ENCODE measurements around the gene ARHGAP40. TPM values are rescaled to one million over a fixed set of nuclear protein-coding genes. Genes with fewer than 3 reads are reported as not detected.

The ARHGAP40 gene
- total and polyA plus RNA-seq, 2 of the 13 experiments (the other 11 are each of a cell fraction or from before 2014, with no cell fraction given) = 0.75 to 2.1 TPM

DNA sequence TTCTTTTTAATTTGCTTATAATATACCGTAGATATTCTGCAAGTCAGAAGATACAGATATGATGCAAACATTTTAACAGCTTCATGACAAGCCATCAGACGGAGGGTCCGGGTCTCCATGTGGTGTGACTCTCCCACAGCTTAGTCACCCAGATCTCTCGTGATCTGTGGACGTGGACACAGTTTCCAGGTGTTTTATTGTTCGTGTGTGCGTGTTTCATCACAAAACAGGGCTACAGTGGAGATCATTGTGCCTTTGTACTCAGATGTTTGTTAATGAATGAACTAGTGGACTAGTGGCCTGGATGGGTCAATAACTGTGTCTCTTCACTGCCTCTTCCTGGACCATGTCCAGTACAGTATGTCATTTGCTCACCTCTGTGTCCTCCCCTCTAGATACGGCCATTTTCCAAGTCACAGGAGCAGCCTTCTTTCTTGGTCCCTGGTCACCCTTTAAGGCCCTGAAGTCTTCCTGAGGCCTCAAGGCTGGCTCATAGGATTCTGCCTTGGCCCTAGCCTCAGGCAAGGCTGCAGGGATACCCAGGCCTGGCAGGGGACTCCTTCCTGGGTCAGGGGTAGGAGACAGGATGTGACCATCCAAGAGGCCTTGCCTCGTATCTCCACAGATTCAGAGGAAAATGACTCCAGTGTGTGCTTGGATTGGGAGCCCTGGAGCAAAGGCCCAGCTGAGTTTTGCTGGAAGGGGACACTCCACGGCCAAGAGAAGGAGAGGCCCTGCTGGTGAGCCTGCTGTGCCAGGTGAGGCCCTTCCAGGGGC is 16.0 kb upstream of the ARHGAP40 start (continued):
- TF ChIP-seq, protein P1, sequence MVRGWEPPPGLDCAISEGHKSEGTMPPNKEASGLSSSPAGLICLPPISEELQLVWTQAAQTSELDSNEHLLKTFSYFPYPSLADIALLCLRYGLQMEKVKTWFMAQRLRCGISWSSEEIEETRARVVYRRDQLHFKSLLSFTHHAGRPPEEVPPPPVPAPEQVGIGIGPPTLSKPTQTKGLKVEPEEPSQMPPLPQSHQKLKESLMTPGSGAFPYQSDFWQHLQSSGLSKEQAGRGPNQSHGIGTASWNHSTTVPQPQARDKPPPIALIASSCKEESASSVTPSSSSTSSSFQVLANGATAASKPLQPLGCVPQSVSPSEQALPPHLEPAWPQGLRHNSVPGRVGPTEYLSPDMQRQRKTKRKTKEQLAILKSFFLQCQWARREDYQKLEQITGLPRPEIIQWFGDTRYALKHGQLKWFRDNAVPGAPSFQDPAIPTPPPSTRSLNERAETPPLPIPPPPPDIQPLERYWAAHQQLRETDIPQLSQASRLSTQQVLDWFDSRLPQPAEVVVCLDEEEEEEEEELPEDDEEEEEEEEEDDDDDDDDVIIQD (CRISPR knock-in tag; IDR thresholded peaks at IDR 0.05; ENCODE audit: low read depth) = no peak; the same call in 1 of the 2 replicates
- TF ChIP-seq U2AF1 (optimal IDR thresholded peaks at IDR 0.05; ENCODE audit: low read depth, low read length) = no peak
- TF ChIP-seq ZNF577 (CRISPR knock-in tag; IDR thresholded peaks at IDR 0.05; ENCODE audit: borderline replicate concordance, low read depth) = no peak
- TF ChIP-seq POLR2AphosphoS2 (IDR thresholded peaks at IDR 0.05; ENCODE audit: low read depth, low read length) = no peak
- TF ChIP-seq, protein P2, sequence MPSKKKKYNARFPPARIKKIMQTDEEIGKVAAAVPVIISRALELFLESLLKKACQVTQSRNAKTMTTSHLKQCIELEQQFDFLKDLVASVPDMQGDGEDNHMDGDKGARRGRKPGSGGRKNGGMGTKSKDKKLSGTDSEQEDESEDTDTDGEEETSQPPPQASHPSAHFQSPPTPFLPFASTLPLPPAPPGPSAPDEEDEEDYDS (CRISPR knock-in tag; IDR thresholded peaks at IDR 0.05) = 0 out of 2 replicates have a peak, but pooled peaks have one; percentile 62
- peak; percentile 63; the same call in 1 of the 2 replicates for TF ChIP-seq SNAI1 (CRISPR knock-in tag; IDR thresholded peaks at IDR 0.05; ENCODE audit: borderline replicate concordance)
- no peak for TF ChIP-seq ZNF552 (CRISPR knock-in tag; IDR thresholded peaks at IDR 0.05; ENCODE audit: borderline replicate concordance)
- TF ChIP-seq CHD2 (IDR thresholded peaks at IDR 0.05; ENCODE audit: low read depth, low read length) = peak; percentile 85
- no peak for TF ChIP-seq TCF12 (IDR thresholded peaks at IDR 0.05)
- peak; percentile 74; the same call in 1 of the 2 replicates for TF ChIP-seq TCF12 (CRISPR knock-in tag; IDR thresholded peaks at IDR 0.05)
- TF ChIP-seq SMAD1 (CRISPR knock-in tag; IDR thresholded peaks at IDR 0.05; ENCODE audit: borderline replicate concordance, low read depth) = peak; percentile 74; the same call in 1 of the 2 replicates
- peak; percentile 72 for TF ChIP-seq ZNF776 (CRISPR knock-in tag; IDR thresholded peaks at IDR 0.05)
- TF ChIP-seq SIN3B (IDR thresholded peaks at IDR 0.05; ENCODE audit: low read length) = no peak
- TF ChIP-seq TCF7L2 (IDR thresholded peaks at IDR 0.05; ENCODE audit: low read depth, low read length) = no peak
- TF ChIP-seq KLF13 (CRISPR knock-in tag; IDR thresholded peaks at IDR 0.05) = no peak
- TF ChIP-seq, protein P3, sequence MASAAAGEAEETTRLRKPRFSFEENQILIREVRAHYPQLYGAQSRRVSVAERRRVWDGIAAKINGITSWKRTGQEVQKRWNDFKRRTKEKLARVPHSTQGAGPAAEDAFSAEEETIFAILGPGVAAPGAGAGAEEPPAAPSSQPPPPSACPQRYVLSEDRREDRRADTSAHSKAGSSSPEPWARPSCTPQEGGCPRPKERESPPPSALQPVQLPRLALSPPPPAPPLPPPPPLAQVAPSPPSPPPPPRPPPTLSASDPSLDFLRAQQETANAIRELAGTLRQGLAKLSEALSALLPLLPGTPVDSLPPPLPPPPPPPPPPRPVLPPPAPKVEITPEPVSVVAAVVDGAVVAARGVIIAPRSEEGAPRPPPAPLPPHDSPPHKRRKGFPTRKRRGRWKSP (CRISPR knock-in tag; IDR thresholded peaks at IDR 0.05) = peak; percentile 54; the same call in 1 of the 2 replicates
- no peak for TF ChIP-seq CBFB (CRISPR knock-in tag; IDR thresholded peaks at IDR 0.05)
- TF ChIP-seq ZNF780A (CRISPR knock-in tag; IDR thresholded peaks at IDR 0.05) = no peak
- 0 out of 2 replicates have a peak, but pooled peaks have one; percentile 67 for TF ChIP-seq ZNF674 (CRISPR knock-in tag; IDR thresholded peaks at IDR 0.05; ENCODE audit: low read depth)
- no peak for TF ChIP-seq HNRNPLL (IDR thresholded peaks at IDR 0.05; ENCODE audit: low read depth, low read length, poor library complexity, severe bottlenecking)
- TF ChIP-seq, protein P4, sequence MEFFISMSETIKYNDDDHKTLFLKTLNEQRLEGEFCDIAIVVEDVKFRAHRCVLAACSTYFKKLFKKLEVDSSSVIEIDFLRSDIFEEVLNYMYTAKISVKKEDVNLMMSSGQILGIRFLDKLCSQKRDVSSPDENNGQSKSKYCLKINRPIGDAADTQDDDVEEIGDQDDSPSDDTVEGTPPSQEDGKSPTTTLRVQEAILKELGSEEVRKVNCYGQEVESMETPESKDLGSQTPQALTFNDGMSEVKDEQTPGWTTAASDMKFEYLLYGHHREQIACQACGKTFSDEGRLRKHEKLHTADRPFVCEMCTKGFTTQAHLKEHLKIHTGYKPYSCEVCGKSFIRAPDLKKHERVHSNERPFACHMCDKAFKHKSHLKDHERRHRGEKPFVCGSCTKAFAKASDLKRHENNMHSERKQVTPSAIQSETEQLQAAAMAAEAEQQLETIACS (CRISPR knock-in tag; IDR thresholded peaks at IDR 0.05) = no peak
- TF ChIP-seq, protein P5, sequence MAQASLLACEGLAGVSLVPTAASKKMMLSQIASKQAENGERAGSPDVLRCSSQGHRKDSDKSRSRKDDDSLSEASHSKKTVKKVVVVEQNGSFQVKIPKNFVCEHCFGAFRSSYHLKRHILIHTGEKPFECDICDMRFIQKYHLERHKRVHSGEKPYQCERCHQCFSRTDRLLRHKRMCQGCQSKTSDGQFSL (CRISPR knock-in tag; IDR thresholded peaks at IDR 0.05) = no peak
- TF ChIP-seq ADNP (CRISPR knock-in tag; IDR thresholded peaks at IDR 0.05) = peak; percentile 34; the same call in 1 of the 2 replicates
- TF ChIP-seq ZNF790 (CRISPR knock-in tag; IDR thresholded peaks at IDR 0.05; ENCODE audit: borderline replicate concordance) = 0 out of 2 replicates have a peak, but pooled peaks have one; percentile 49
- 0 out of 2 replicates have a peak, but pooled peaks have one; percentile 2 for TF ChIP-seq ZNF329 (CRISPR knock-in tag; IDR thresholded peaks at IDR 0.05; ENCODE audit: low read depth)
- peak in 1 of 2 experiments; percentile 63; a peak in 2 of 4 replicates for TF ChIP-seq KLF16 (CRISPR knock-in tag; IDR thresholded peaks at IDR 0.05)
